Endothelial cell of umbilical vein (primary cell): ENCODE data around the gene PPP1R7. TPM values are rescaled to one million over a fixed set of nuclear protein-coding genes. Genes with fewer than 3 reads are reported as not detected.

Experiments
- BruUV-seq: library from RNA; stranded (reverse); fragments of 400-500 nt; replicated peaks from 2 replicates; lab custom pipeline; 2021; lab: Mats Ljungman, UMichigan
- CTCF ChIA-PET: fragments of 300-600, 350-600 bp; sonication (Branson Sonifier 250); formaldehyde crosslinking; loops from one replicate; lab custom pipeline; 2021; ENCODE audit warnings: antibody characterized with exemption, inconsistent platforms; lab: Charles Lee
- POLR2A ChIA-PET: fragments of 300-600, 350-600 bp; sonication (Branson Sonifier 250); formaldehyde crosslinking; loops from one replicate; lab custom pipeline; 2021; ENCODE audit warnings: antibody characterized with exemption, inconsistent platforms; lab: Charles Lee
- DNase-seq: peaks from one replicate; pipeline ENCODE4 v3.0.0-alpha.2; 2011; ENCODE audit warnings: low read depth, low spot score
- FAIRE-seq: peaks from 2 replicates; lab custom pipeline; 2011; peaks lifted over from hg19 to GRCh38; lab: Jason Lieb, UNC
- H2AFZ ChIP-seq: 2 replicates; pipeline ENCODE4 v1.6.0; 2012; ENCODE audit warnings: low read depth, low read length, control low read depth, inconsistent platforms
- H3K27ac ChIP-seq: 2 replicates; pipeline ENCODE4 v1.5.1; 2011; ENCODE audit warnings: low read depth, mild to moderate bottlenecking, control low read depth, low read length, moderate library complexity; ENCODE audit not compliant: insufficient read depth
- H3K27me3 ChIP-seq, 2 experiments: 2 replicates each; pipeline versions ENCODE4 v1.6.0 to v1.6.1; 2011; ENCODE audit warnings: low read length in 2 of 2, mixed read lengths in 1 of 2; ENCODE audit not compliant: control insufficient read depth in 2 of 2, insufficient read depth in 2 of 2
- H3K36me3 ChIP-seq, 2 experiments: 2 replicates in 1 of 2; 3 replicates in 1 of 2; pipeline ENCODE4 v1.5.1; 2011; ENCODE audit warnings: low read length in 2 of 2, mild to moderate bottlenecking in 1 of 2, moderate library complexity in 1 of 2; ENCODE audit not compliant: control insufficient read depth in 2 of 2, insufficient read depth in 2 of 2; ENCODE audit errors: extremely low read depth in 1 of 2
- H3K4me1 ChIP-seq: 3 replicates; pipeline ENCODE4 v1.5.1; 2011; ENCODE audit warnings: mild to moderate bottlenecking, low read length; ENCODE audit not compliant: control insufficient read depth, insufficient read depth; ENCODE audit errors: extremely low read depth
- H3K4me2 ChIP-seq: 2 replicates; pipeline ENCODE4 v1.6.1; 2011; ENCODE audit warnings: low read length, control low read depth, mixed read lengths; ENCODE audit not compliant: insufficient read depth
- H3K4me3 ChIP-seq, 3 experiments: fragments of 200-600 bp in 1 of 3; sonication (generic), shearing (Covaris generic) in 1 of 3; replicated peaks in 1 of 3; 2 replicates each; pipeline ENCODE4 v1.5.1; 2011 to 2016; ENCODE audit warnings: control low read depth in 3 of 3, low read length in 3 of 3, mild to moderate bottlenecking in 2 of 3, inconsistent platforms in 1 of 3, low read depth in 1 of 3, moderate library complexity in 1 of 3; ENCODE audit not compliant: insufficient read depth in 1 of 3
- H3K79me2 ChIP-seq: 2 replicates; pipeline ENCODE4 v1.6.0; 2012; ENCODE audit warnings: low read length, inconsistent platforms; ENCODE audit not compliant: control insufficient read depth, insufficient read depth
- H3K9ac ChIP-seq: replicated peaks from 2 replicates; pipeline ENCODE3; 2011; ENCODE audit warnings: low read length, control low read depth; ENCODE audit not compliant: insufficient read depth; ENCODE audit errors: extremely low read depth
- H3K9me1 ChIP-seq: replicated peaks from 3 replicates; pipeline ENCODE4 v1.6.0; 2011; ENCODE audit warnings: mild to moderate bottlenecking, low read length; ENCODE audit not compliant: control insufficient read depth, insufficient read depth; ENCODE audit errors: extremely low read depth
- H3K9me3 ChIP-seq: replicated peaks from 2 replicates; pipeline ENCODE4 v1.5.1; 2012; ENCODE audit warnings: low read length, inconsistent platforms; ENCODE audit not compliant: control insufficient read depth, insufficient read depth
- H4K20me1 ChIP-seq: replicated peaks from 2 replicates; pipeline ENCODE3; 2011; ENCODE audit warnings: mild to moderate bottlenecking, low read length; ENCODE audit not compliant: control insufficient read depth, insufficient read depth; ENCODE audit errors: extremely low read depth
- EZH2 ChIP-seq: IDR thresholded peaks from 2 replicates; pipeline ENCODE4 v1.6.1; 2012; ENCODE audit warnings: borderline replicate concordance, low read depth, mild to moderate bottlenecking, moderate library complexity, low read length, inconsistent platforms; ENCODE audit not compliant: severe bottlenecking
- FOS ChIP-seq: IDR thresholded peaks from 2 replicates; pipeline ENCODE4 v1.6.1; 2011; ENCODE audit warnings: mild to moderate bottlenecking, low read length, moderate library complexity, borderline replicate concordance; ENCODE audit not compliant: insufficient read depth
- GATA2 ChIP-seq: IDR thresholded peaks from 2 replicates; pipeline ENCODE4 v1.7.0; 2011; ENCODE audit warnings: low read depth, mild to moderate bottlenecking, moderate library complexity, mixed read lengths, low read length; ENCODE audit not compliant: insufficient read length, insufficient read depth
- JUN ChIP-seq: IDR thresholded peaks from 2 replicates; pipeline ENCODE4 v1.6.1; 2011; ENCODE audit warnings: borderline replicate concordance, low read depth; ENCODE audit not compliant: insufficient read length, insufficient read depth
- MYC ChIP-seq: IDR thresholded peaks from one replicate; pipeline ENCODE4 v1.6.1; 2011; ENCODE audit warnings: mild to moderate bottlenecking, low read depth, low read length
- POLR2A ChIP-seq: IDR thresholded peaks from 2 replicates; pipeline ENCODE4 v1.6.1; 2012; ENCODE audit warnings: low read depth, mild to moderate bottlenecking, control low read depth, low read length
- POLR2AphosphoS5 ChIP-seq: IDR thresholded peaks from 2 replicates; pipeline ENCODE4 v1.6.1; 2012; ENCODE audit warnings: low read depth, mild to moderate bottlenecking, control low read depth, low read length, moderate library complexity; ENCODE audit not compliant: insufficient read depth
- dilution Hi-C: fragments of 300-500 bp; cut with MboI; formaldehyde crosslinking; loops from one replicate; pipeline ENCODE4 v1.15.0; 2019; ENCODE audit warnings: low sequenced_read_pairs; ENCODE audit not compliant: extremely low pct_ligation_motif_present
- intact Hi-C: fragments of 100-400 bp; cut with micrococcal nuclease; formaldehyde crosslinking; loops from one replicate; pipeline ENCODE4 v1.10.0; 2022
- polyA plus RNA-seq, 4 experiments: library from polyadenylated mRNA; depleted of rRNA in 3 of 4; stranded (reverse) in 3 of 4; unstranded in 1 of 4; fragments of >200 nt; gene quantifications; 2 replicates each; pipeline versions ENCODE4 v1.2.1 to v1.2.3, GENCODE V29; 2011 to 2012; ENCODE audit warnings: missing spikeins in 1 of 4
- total RNA-seq: library from RNA; stranded (reverse); gene quantifications from 2 replicates; pipeline ENCODE4 v1.2.3, GENCODE V29; 2021
- TF ChIP-seq, protein P1 (sequence below): IDR thresholded peaks from 2 replicates; pipeline ENCODE4 v1.6.1; 2011; ENCODE audit not compliant: insufficient read depth, insufficient read length
- TF ChIP-seq, protein P2 (sequence below), 2 donors: IDR thresholded peaks; 1 replicate in 1 of 2; 2 replicates in 1 of 2; pipeline ENCODE4 v1.5.1; 2011; ENCODE audit warnings: low read length in 2 of 2, mild to moderate bottlenecking in 2 of 2, moderate library complexity in 2 of 2, control low read depth in 1 of 2, inconsistent platforms in 1 of 2, low read depth in 1 of 2; ENCODE audit not compliant: insufficient read depth in 1 of 2; ENCODE audit errors: extremely low read depth in 1 of 2

The PPP1R7 gene
- total and polyA plus RNA-seq, 2 donors (not counting 3 experiments of a cell fraction or from before 2014, with no cell fraction given): 30.3 to 60.8 TPM

DNA sequence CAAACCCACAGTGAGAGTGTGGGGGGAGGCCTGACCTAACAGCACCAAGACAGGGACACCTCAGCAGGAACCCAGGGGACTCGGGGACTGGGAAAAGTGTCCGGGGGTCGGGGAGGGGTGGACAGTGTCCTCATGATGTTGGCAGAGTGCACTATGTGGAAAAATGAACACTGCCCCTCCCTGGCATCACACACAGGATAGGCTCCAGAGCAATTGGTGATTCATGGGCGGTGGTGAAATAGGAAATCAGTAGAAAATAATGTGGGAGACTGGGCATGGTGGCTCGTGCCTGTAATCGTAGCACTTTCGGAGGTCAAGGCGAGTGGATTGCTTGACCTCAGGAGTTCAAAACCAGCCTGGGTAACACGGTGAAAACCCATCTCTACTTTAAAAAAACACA, 34.6 kb downstream of the PPP1R7 start:
- Histone ChIP-seq H3K27ac (no peak overlapping the region), H3K9ac (no peak overlapping the region), H3K36me3 (peaks cover 0 to 5% of the 10 kb centered on the region in 2 experiments), H3K9me1 (no peaks in the 10 kb centered on the region), H2AFZ (no peak overlapping the region), H4K20me1 (no peaks in the 10 kb centered on the region), H3K9me3 (no peaks in the 10 kb centered on the region), H3K4me2 (no peak overlapping the region), H3K4me1 (no peaks in the 10 kb centered on the region), H3K4me3 (no peak overlapping the region), H3K79me2 (no peaks in the 10 kb centered on the region), H3K27me3 (no peaks in the 10 kb centered on the region)
- TF ChIP-seq POLR2A (no peak), EZH2 (no peak), GATA2 (no peak), MYC (no peak), JUN (no peak)
- TF ChIP-seq, protein P1, sequence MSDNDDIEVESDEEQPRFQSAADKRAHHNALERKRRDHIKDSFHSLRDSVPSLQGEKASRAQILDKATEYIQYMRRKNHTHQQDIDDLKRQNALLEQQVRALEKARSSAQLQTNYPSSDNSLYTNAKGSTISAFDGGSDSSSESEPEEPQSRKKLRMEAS: no peak
- dilution Hi-C loops: no loop called here
- intact Hi-C loops: no loop called here
- FAIRE-seq: no peak
- ChIA-PET POLR2A (no interaction called here), CTCF (no interaction called here)
- BruUV-seq: no TSS peak
- no peak for DNase-seq

DNA sequence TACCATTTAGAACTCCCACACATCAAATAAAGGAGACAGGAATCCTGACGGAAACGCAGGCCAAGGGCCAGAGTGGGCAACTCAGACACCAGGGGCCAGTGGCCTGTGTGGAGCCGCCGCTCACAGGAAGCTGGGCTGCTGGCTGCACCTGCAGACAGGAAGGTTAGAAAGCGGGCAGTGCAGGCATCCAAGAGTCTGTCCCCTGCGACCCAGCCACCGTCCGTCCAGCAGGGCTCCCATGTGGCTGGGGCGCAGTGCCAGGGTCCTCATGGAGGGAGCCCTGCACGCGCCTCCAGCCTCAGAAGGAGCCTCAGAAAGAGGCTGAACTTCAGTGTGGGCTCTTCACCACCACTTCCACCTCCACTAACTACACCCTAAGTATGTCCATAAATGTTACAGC, 35.7 kb downstream of the PPP1R7 start:
- Histone ChIP-seq H3K27ac (no peak overlapping the region), H3K27me3 (no peaks in the 10 kb centered on the region), H3K9me3 (no peaks in the 10 kb centered on the region), H3K9me1 (no peaks in the 10 kb centered on the region), H3K79me2 (no peaks in the 10 kb centered on the region), H2AFZ (no peak overlapping the region), H3K4me1 (no peaks in the 10 kb centered on the region), H3K4me2 (no peak overlapping the region), H3K9ac (no peak overlapping the region), H4K20me1 (no peaks in the 10 kb centered on the region), H3K36me3 (peaks cover 0 to 5% of the 10 kb centered on the region in 2 experiments), H3K4me3 (no peak overlapping the region)
- no peak for FAIRE-seq
- no peak for TF ChIP-seq MYC
- TF ChIP-seq POLR2AphosphoS5: no peak
- TF ChIP-seq, protein P1: no peak
- TF ChIP-seq GATA2: no peak
- TF ChIP-seq, protein P2, sequence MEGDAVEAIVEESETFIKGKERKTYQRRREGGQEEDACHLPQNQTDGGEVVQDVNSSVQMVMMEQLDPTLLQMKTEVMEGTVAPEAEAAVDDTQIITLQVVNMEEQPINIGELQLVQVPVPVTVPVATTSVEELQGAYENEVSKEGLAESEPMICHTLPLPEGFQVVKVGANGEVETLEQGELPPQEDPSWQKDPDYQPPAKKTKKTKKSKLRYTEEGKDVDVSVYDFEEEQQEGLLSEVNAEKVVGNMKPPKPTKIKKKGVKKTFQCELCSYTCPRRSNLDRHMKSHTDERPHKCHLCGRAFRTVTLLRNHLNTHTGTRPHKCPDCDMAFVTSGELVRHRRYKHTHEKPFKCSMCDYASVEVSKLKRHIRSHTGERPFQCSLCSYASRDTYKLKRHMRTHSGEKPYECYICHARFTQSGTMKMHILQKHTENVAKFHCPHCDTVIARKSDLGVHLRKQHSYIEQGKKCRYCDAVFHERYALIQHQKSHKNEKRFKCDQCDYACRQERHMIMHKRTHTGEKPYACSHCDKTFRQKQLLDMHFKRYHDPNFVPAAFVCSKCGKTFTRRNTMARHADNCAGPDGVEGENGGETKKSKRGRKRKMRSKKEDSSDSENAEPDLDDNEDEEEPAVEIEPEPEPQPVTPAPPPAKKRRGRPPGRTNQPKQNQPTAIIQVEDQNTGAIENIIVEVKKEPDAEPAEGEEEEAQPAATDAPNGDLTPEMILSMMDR (IDR thresholded peaks at IDR 0.05; ENCODE audit: extremely low read depth in 1 of 2, insufficient read depth in 1 of 2, low read depth in 1 of 2, low read length in 2 of 2): no peak
- no peak for TF ChIP-seq FOS
- TF ChIP-seq JUN: no peak
- no peak for TF ChIP-seq POLR2A
- no peak for TF ChIP-seq EZH2
- CTCF ChIA-PET: no interaction called here
- POLR2A ChIA-PET: interaction anchor here (0.6 kb wide), 1 partner anchor 341 kb away, joined by 3 read pairs; no protein-coding TSS in a partner anchor
- dilution Hi-C loops (no loop called here), intact Hi-C loops (no loop called here)
- BruUV-seq: no TSS peak
- no peak for DNase-seq
